HepG2 (cell line): ENCODE measurements around the gene PCNT.

Experiments
- EP300 ChIP-seq, 3 experiments: sonication (generic) in 1 of 3; formaldehyde crosslinking in 1 of 3; IDR thresholded peaks; 2 replicates each; pipeline versions ENCODE4 v1.5.1 to v1.6.1; 2011 to 2020; ENCODE audit warnings: low read depth in 2 of 3, low read length in 2 of 3, borderline replicate concordance in 1 of 3, improper control_type of control experiment in 1 of 3, mild to moderate bottlenecking in 1 of 3, missing genetic modification reagents in 1 of 3, moderate library complexity in 1 of 3
- GABPA ChIP-seq, 2 experiments: IDR thresholded peaks; 2 replicates each; pipeline ENCODE4 v1.6.1; 2011 to 2016; ENCODE audit warnings: low read depth in 2 of 2, low read length in 1 of 2, missing biosample characterization in 1 of 2, missing genetic modification characterization in 1 of 2
- KDM6A ChIP-seq: IDR thresholded peaks from 2 replicates; pipeline ENCODE4 v1.6.1; 2016; ENCODE audit warnings: low read depth
- POLR2A ChIP-seq, 2 experiments: IDR thresholded peaks; 2 replicates each; pipeline ENCODE4 v1.6.1; 2011; ENCODE audit warnings: low read depth in 2 of 2, low read length in 2 of 2, mild to moderate bottlenecking in 1 of 2, moderate library complexity in 1 of 2; ENCODE audit not compliant: insufficient read depth in 1 of 2
- RFX5 ChIP-seq: IDR thresholded peaks from 2 replicates; pipeline ENCODE4 v1.6.1; 2011; ENCODE audit warnings: low read depth, low read length, improper control_type of control experiment
- TCF12 ChIP-seq, 2 experiments: fragments of 450-650 bp in 1 of 2; sonication (generic) in 1 of 2; formaldehyde crosslinking in 1 of 2; IDR thresholded peaks; 2 replicates each; pipeline versions ENCODE4 v1.6.1 to v1.8.0; 2017 to 2022; ENCODE audit warnings: antibody characterized with exemption in 1 of 2, mild to moderate bottlenecking in 1 of 2, missing genetic modification reagents in 1 of 2, moderate library complexity in 1 of 2
- ZEB1 ChIP-seq: IDR thresholded peaks from 2 replicates; pipeline ENCODE4 v1.6.1; 2012; ENCODE audit warnings: mild to moderate bottlenecking, low read depth, inconsistent platforms; ENCODE audit not compliant: insufficient replicate concordance
- ZNF383 ChIP-seq: sonication (generic); formaldehyde crosslinking; IDR thresholded peaks from 2 replicates; pipeline ENCODE4 v1.4.0; 2020; ENCODE audit warnings: missing genetic modification reagents, mild to moderate bottlenecking, borderline replicate concordance
- ZNF441 ChIP-seq: sonication (generic); formaldehyde crosslinking; IDR thresholded peaks from 2 replicates; pipeline ENCODE4 v1.7.0; 2021; ENCODE audit warnings: missing genetic modification reagents, borderline replicate concordance
- ZNF777 ChIP-seq: sonication (generic); formaldehyde crosslinking; IDR thresholded peaks from 2 replicates; pipeline ENCODE4 v1.4.0; 2020; ENCODE audit warnings: missing genetic modification reagents
- TF ChIP-seq, protein P1 (sequence below), 2 experiments: sonication (generic) in 1 of 2; formaldehyde crosslinking in 1 of 2; IDR thresholded peaks; 2 replicates each; pipeline versions ENCODE4 v1.5.1 to v1.6.1; 2011 to 2020; ENCODE audit warnings: borderline replicate concordance in 1 of 2, low read depth in 1 of 2, low read length in 1 of 2, mild to moderate bottlenecking in 1 of 2, missing genetic modification reagents in 1 of 2, moderate library complexity in 1 of 2
- TF ChIP-seq, protein P2 (sequence below): sonication (generic); formaldehyde crosslinking; IDR thresholded peaks from 2 replicates; pipeline ENCODE4 v1.4.0; 2020; ENCODE audit warnings: mild to moderate bottlenecking, missing genetic modification reagents

DNA sequence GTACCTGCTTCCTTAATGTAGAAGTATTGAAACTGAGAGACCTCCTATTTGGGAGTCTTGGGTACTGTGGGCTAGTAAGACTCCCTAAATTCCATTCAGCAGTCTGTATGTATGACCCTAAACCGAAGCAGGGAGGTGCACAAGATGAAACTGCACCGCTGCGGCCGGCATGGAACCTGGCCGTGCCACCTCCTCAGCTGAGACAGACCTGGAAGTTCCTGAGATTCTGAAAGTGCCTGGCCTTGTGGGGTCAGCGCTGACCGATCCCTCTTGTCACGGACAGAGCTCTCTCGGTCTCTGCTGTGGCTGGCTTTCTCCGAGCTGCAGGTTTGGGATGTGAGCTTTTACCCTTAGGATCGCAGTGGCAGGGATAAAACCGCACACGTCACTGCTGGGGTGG is 27.0 kb downstream of the PCNT start:
- TF ChIP-seq KDM6A, result no peak
- TF ChIP-seq, protein P1, sequence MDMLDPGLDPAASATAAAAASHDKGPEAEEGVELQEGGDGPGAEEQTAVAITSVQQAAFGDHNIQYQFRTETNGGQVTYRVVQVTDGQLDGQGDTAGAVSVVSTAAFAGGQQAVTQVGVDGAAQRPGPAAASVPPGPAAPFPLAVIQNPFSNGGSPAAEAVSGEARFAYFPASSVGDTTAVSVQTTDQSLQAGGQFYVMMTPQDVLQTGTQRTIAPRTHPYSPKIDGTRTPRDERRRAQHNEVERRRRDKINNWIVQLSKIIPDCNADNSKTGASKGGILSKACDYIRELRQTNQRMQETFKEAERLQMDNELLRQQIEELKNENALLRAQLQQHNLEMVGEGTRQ (IDR thresholded peaks at IDR 0.05; ENCODE audit: low read depth, low read length), result no peak
- TF ChIP-seq, protein P1 (CRISPR knock-in tag; IDR thresholded peaks at IDR 0.05; ENCODE audit: borderline replicate concordance), result no peak
- TF ChIP-seq ZNF383, result no peak
- TF ChIP-seq POLR2A (IDR thresholded peaks at IDR 0.05; ENCODE audit: insufficient read depth in 1 of 2, low read depth in 2 of 2, low read length in 2 of 2), result no peak
- TF ChIP-seq RFX5, result no peak
- TF ChIP-seq ZNF441 (CRISPR knock-in tag), result no peak
- no peak for TF ChIP-seq TCF12 (IDR thresholded peaks at IDR 0.05)
- no peak for TF ChIP-seq TCF12 (CRISPR knock-in tag; IDR thresholded peaks at IDR 0.05)
- TF ChIP-seq GABPA (IDR thresholded peaks at IDR 0.05; ENCODE audit: low read depth, low read length), result no peak
- no peak for TF ChIP-seq GABPA (CRISPR knock-in tag; IDR thresholded peaks at IDR 0.05; ENCODE audit: low read depth)
- TF ChIP-seq, protein P2, sequence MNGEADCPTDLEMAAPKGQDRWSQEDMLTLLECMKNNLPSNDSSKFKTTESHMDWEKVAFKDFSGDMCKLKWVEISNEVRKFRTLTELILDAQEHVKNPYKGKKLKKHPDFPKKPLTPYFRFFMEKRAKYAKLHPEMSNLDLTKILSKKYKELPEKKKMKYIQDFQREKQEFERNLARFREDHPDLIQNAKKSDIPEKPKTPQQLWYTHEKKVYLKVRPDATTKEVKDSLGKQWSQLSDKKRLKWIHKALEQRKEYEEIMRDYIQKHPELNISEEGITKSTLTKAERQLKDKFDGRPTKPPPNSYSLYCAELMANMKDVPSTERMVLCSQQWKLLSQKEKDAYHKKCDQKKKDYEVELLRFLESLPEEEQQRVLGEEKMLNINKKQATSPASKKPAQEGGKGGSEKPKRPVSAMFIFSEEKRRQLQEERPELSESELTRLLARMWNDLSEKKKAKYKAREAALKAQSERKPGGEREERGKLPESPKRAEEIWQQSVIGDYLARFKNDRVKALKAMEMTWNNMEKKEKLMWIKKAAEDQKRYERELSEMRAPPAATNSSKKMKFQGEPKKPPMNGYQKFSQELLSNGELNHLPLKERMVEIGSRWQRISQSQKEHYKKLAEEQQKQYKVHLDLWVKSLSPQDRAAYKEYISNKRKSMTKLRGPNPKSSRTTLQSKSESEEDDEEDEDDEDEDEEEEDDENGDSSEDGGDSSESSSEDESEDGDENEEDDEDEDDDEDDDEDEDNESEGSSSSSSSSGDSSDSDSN (CRISPR knock-in tag), result no peak
- no peak for TF ChIP-seq ZEB1
- no peak for TF ChIP-seq ZNF777 (CRISPR knock-in tag)
- no peak for TF ChIP-seq EP300 (IDR thresholded peaks at IDR 0.05; ENCODE audit: low read depth in 2 of 2, low read length in 2 of 2)
- TF ChIP-seq EP300 (CRISPR knock-in tag; IDR thresholded peaks at IDR 0.05; ENCODE audit: borderline replicate concordance), result no peak
